HepG2 (cell line): ENCODE data around the gene GAS2L2. TPM values are rescaled to one million over a fixed set of nuclear protein-coding genes. Genes with fewer than 3 reads are reported as not detected.

Source experiments
- CEBPG ChIP-seq: IDR thresholded peaks from 2 replicates; pipeline ENCODE4 v1.6.1; 2016
- CHD2 ChIP-seq: IDR thresholded peaks from 2 replicates; pipeline ENCODE4 v1.6.1; 2011; ENCODE audit warnings: low read depth, low read length, improper control_type of control experiment
- FIP1L1 ChIP-seq: fragments of 200-400 bp; formaldehyde crosslinking; IDR thresholded peaks from 2 replicates; pipeline ENCODE4 v1.6.1; 2018; ENCODE audit warnings: low read depth, mild to moderate bottlenecking, low read length, moderate library complexity, borderline replicate concordance; ENCODE audit not compliant: insufficient read depth
- HDAC1 ChIP-seq: sonication (generic); formaldehyde crosslinking; IDR thresholded peaks from 2 replicates; pipeline ENCODE4 v1.5.1; 2020; ENCODE audit warnings: mild to moderate bottlenecking, missing genetic modification reagents
- HNRNPH1 ChIP-seq: fragments of 200-400 bp; formaldehyde crosslinking; optimal IDR thresholded peaks from 2 replicates; pipeline ENCODE3; 2017; ENCODE audit warnings: mild to moderate bottlenecking, low read depth, low read length
- IKZF5 ChIP-seq: IDR thresholded peaks from 2 replicates; pipeline ENCODE4 v1.6.1; 2018; ENCODE audit warnings: missing genetic modification reagents, mild to moderate bottlenecking, missing compliant biosample characterization
- KLF16 ChIP-seq, 2 experiments: sonication (generic) in 1 of 2; formaldehyde crosslinking in 1 of 2; IDR thresholded peaks; 2 replicates each; pipeline versions ENCODE4 v1.6.1 to v1.8.0; 2016 to 2023; ENCODE audit warnings: missing genetic modification reagents in 2 of 2, missing compliant biosample characterization in 1 of 2
- MYC ChIP-seq: sonication (generic); formaldehyde crosslinking; IDR thresholded peaks from 2 replicates; pipeline ENCODE4 v1.9.0; 2021; ENCODE audit warnings: missing genetic modification reagents, borderline replicate concordance
- ONECUT2 ChIP-seq: sonication (generic); formaldehyde crosslinking; IDR thresholded peaks from 2 replicates; pipeline ENCODE4 v1.4.0; 2020; ENCODE audit warnings: missing genetic modification reagents
- PHF20 ChIP-seq: sonication (generic); formaldehyde crosslinking; IDR thresholded peaks from 2 replicates; pipeline ENCODE4 v1.5.0; 2020; ENCODE audit warnings: mild to moderate bottlenecking, missing genetic modification reagents
- PRPF4 ChIP-seq: fragments of 200-400 bp; formaldehyde crosslinking; IDR thresholded peaks from 2 replicates; pipeline ENCODE4 v1.6.1; 2016; ENCODE audit warnings: low read length, low read depth; ENCODE audit not compliant: poor library complexity, severe bottlenecking
- SIN3A ChIP-seq: IDR thresholded peaks from 2 replicates; pipeline ENCODE4 v1.6.1; 2011; ENCODE audit warnings: low read depth, mild to moderate bottlenecking, control low read depth, low read length, borderline replicate concordance
- SOX5 ChIP-seq: IDR thresholded peaks from 2 replicates; pipeline ENCODE4 v1.6.1; 2016; ENCODE audit warnings: borderline replicate concordance
- SPEN ChIP-seq: sonication (generic); formaldehyde crosslinking; IDR thresholded peaks from 2 replicates; pipeline ENCODE4 v1.5.1; 2020; ENCODE audit warnings: low read depth, mild to moderate bottlenecking, missing genetic modification reagents
- ZBTB1 ChIP-seq: sonication (generic); formaldehyde crosslinking; IDR thresholded peaks from 2 replicates; pipeline ENCODE4 v1.4.0; 2020; ENCODE audit warnings: missing genetic modification reagents, borderline replicate concordance
- ZBTB44 ChIP-seq: sonication (generic); formaldehyde crosslinking; IDR thresholded peaks from 2 replicates; pipeline ENCODE4 v1.4.0; 2020; ENCODE audit warnings: missing genetic modification reagents
- ZC3H13 ChIP-seq: sonication (generic); formaldehyde crosslinking; IDR thresholded peaks from 2 replicates; pipeline ENCODE4 v1.8.1; 2023; ENCODE audit warnings: mild to moderate bottlenecking, missing genetic modification reagents, moderate library complexity
- ZKSCAN1 ChIP-seq: fragments of 150-350 bp; IDR thresholded peaks from 2 replicates; pipeline ENCODE4 v1.6.1; 2014; ENCODE audit warnings: low read length
- ZNF33B ChIP-seq: sonication (generic); formaldehyde crosslinking; IDR thresholded peaks from 2 replicates; pipeline ENCODE4 v1.5.1; 2020; ENCODE audit warnings: mild to moderate bottlenecking, missing genetic modification reagents
- ZNF496 ChIP-seq: sonication (generic); formaldehyde crosslinking; IDR thresholded peaks from 2 replicates; pipeline ENCODE4 v1.8.1; 2023; ENCODE audit warnings: mild to moderate bottlenecking, moderate library complexity, missing genetic modification reagents; ENCODE audit not compliant: insufficient replicate concordance
- ZNF570 ChIP-seq: sonication (generic); formaldehyde crosslinking; IDR thresholded peaks from 2 replicates; pipeline ENCODE4 v1.4.0; 2020; ENCODE audit warnings: mild to moderate bottlenecking, missing genetic modification reagents, borderline replicate concordance
- ZNF652 ChIP-seq: IDR thresholded peaks from 2 replicates; pipeline ENCODE4 v1.6.1; 2016; ENCODE audit warnings: low read depth, borderline replicate concordance
- ZNF776 ChIP-seq: sonication (generic); formaldehyde crosslinking; IDR thresholded peaks from 2 replicates; pipeline ENCODE4 v1.4.0; 2020; ENCODE audit warnings: mild to moderate bottlenecking, missing genetic modification reagents
- ZNF816 ChIP-seq: sonication (generic); formaldehyde crosslinking; IDR thresholded peaks from 2 replicates; pipeline ENCODE4 v1.8.0; 2022; ENCODE audit warnings: missing genetic modification reagents, mild to moderate bottlenecking, borderline replicate concordance
- ZSCAN30 ChIP-seq: sonication (generic); formaldehyde crosslinking; IDR thresholded peaks from 2 replicates; pipeline ENCODE4 v1.5.0; 2020; ENCODE audit warnings: mild to moderate bottlenecking, missing genetic modification reagents
- polyA plus RNA-seq, 8 experiments: library from polyadenylated mRNA; depleted of rRNA in 3 of 8; stranded (reverse) in 7 of 8; unstranded in 1 of 8; fragments of >200 nt; fragmentation: Illumina TruSeq in 4 of 8; extraction: Trizol in 4 of 8; gene quantifications; 2 replicates each; pipeline versions ENCODE4 v1.2.1 to v1.2.3, GENCODE V29; 2011 to 2016; ENCODE audit warnings: low read depth in 4 of 8, missing spikeins in 1 of 8, mixed read lengths in 1 of 8; ENCODE audit not compliant: insufficient read depth in 1 of 8
- total RNA-seq, 5 experiments: library from RNA; depleted of rRNA; stranded (reverse); fragments of >200 nt; fragmentation: Illumina TruSeq; extraction: Trizol; gene quantifications; 2 replicates each; pipeline ENCODE4 v1.2.3, GENCODE V29; 2016; ENCODE audit warnings: low read depth in 1 of 5
- TF ChIP-seq, protein P1 (sequence below): sonication (generic); formaldehyde crosslinking; conservative IDR thresholded peaks from 2 replicates; pipeline ENCODE4 v1.5.0; 2020; ENCODE audit warnings: missing genetic modification reagents

GAS2L2 gene
- total and polyA plus RNA-seq, 2 of the 13 experiments (the other 11 are each of a cell fraction or from before 2014, with no cell fraction given) = not detected

DNA sequence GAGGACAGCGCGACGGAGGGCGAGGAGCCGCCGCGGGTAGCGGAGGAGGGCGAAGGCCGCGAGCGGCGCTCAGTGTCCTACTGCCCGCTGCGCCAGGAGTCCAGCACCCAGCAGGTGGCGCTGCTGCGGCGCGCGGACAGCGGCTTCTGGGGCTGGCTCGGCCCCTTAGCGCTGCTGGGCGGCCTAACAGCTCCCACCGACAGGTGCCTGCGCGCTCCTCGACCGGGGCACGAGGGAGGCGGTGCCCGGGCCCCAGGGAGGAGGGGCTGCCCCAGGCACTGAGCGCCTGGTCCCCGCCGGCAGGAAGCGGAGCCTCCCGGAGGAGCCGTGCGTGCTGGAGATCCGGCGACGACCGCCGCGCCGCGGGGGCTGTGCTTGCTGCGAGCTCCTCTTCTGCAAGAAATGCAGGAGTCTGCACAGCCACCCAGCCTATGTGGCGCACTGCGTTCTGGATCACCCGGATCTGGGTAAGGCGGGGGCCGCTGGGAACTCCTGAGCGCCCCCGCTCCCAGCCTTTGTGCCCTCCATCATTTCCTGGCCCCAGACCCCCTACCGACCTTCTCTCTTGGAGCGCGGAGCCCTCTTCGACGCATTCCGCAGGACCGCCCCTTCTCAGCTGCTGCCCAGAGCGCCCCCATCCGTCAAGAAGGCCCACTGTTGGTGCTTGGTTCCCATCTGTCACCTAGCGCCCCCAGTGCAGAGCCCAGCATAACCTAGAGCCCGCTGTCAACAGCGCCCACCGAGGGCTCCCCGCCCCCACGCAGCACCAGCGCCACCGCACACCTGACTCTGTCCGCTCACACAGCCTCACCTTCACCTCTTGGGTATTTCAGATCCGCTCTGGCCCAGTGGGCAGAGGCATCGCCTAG is 11.3 kb upstream of the GAS2L2 start (continued):
- TF ChIP-seq KLF16 (CRISPR knock-in tag; IDR thresholded peaks at IDR 0.05) (peak in 1 of 2 experiments; percentile 93; a peak in 2 of 4 replicates), SIN3A (no peak), IKZF5 (no peak; the same call in 1 of the 2 replicates), PRPF4 (no peak), MYC (peak; percentile 87; the same call in 1 of the 2 replicates), HNRNPH1 (no peak), SPEN (CRISPR knock-in tag) (peak; percentile 76; the same call in 1 of the 2 replicates), ZNF570 (CRISPR knock-in tag) (peak; percentile 60; the same call in 1 of the 2 replicates), ZKSCAN1 (no peak), ZNF496 (CRISPR knock-in tag) (no peak), ZNF652 (CRISPR knock-in tag) (no peak), CEBPG (0 out of 2 replicates have a peak, but pooled peaks have one; percentile 20), HDAC1 (CRISPR knock-in tag) (peak; percentile 71), ZC3H13 (CRISPR knock-in tag) (0 out of 2 replicates have a peak, but pooled peaks have one; percentile 67), ZBTB1 (CRISPR knock-in tag) (no peak), FIP1L1 (no peak), ZNF816 (no peak; the same call in 1 of the 2 replicates), SOX5 (CRISPR knock-in tag) (no peak; the same call in 1 of the 2 replicates), ZBTB44 (CRISPR knock-in tag) (0 out of 2 replicates have a peak, but pooled peaks have one; percentile 26), ZSCAN30 (CRISPR knock-in tag) (no peak), CHD2 (no peak), ZNF776 (CRISPR knock-in tag) (peak; percentile 73; the same call in 1 of the 2 replicates), ONECUT2 (CRISPR knock-in tag) (no peak), PHF20 (CRISPR knock-in tag) (0 out of 2 replicates have a peak, but pooled peaks have one; percentile 30), ZNF33B (no peak; the same call in 1 of the 2 replicates)
- TF ChIP-seq, protein P1, sequence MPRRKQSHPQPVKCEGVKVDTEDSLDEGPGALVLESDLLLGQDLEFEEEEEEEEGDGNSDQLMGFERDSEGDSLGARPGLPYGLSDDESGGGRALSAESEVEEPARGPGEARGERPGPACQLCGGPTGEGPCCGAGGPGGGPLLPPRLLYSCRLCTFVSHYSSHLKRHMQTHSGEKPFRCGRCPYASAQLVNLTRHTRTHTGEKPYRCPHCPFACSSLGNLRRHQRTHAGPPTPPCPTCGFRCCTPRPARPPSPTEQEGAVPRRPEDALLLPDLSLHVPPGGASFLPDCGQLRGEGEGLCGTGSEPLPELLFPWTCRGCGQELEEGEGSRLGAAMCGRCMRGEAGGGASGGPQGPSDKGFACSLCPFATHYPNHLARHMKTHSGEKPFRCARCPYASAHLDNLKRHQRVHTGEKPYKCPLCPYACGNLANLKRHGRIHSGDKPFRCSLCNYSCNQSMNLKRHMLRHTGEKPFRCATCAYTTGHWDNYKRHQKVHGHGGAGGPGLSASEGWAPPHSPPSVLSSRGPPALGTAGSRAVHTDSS (CRISPR knock-in tag) = no peak
